Right lobe of liver (tissue), 4 donors: ENCODE data around the gene ZNF341.

ENCODE experiments used
- POLR2A ChIP-seq: fragments of 450-650 bp; IDR thresholded peaks from one replicate; pipeline ENCODE4 v1.6.1; 2017; ENCODE audit warnings: antibody characterized with exemption, mild to moderate bottlenecking
- TF ChIP-seq, protein P1 (sequence below), 4 donors: fragments of 200-600 bp in 3 of 4; fragments of 450-650 bp in 1 of 4; IDR thresholded peaks; one replicate each; pipeline versions ENCODE4 v1.5.1 to v1.8.0; 2016 to 2022; ENCODE audit warnings: antibody characterized with exemption in 4 of 4, mild to moderate bottlenecking in 2 of 4
- donor health status: DM: no; HTN: no; CAD: no.
- donor health status: DM: no; HTN: no; CAD: no.
- donor health status: DM: no; HTN: yes; CAD: no.

DNA sequence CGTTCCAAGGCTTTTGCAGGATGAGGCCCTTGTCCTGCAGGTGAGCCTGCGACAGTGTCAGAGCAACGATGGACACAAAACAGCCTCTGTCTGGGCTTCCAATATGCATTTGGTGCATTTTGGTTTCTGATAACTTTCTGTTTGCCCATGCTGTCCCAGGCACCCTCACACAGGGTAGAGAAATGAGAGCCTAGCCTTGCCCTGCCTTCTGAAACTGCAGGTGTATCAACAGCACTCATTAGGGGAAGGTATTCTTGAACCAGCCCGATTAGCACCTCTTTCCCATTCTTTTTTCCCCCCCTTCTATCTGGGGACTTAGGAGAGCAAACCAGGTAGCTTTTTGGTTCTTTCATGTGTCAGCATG is 109.6 kb downstream of the ZNF341 start:
- TF ChIP-seq, protein P1, sequence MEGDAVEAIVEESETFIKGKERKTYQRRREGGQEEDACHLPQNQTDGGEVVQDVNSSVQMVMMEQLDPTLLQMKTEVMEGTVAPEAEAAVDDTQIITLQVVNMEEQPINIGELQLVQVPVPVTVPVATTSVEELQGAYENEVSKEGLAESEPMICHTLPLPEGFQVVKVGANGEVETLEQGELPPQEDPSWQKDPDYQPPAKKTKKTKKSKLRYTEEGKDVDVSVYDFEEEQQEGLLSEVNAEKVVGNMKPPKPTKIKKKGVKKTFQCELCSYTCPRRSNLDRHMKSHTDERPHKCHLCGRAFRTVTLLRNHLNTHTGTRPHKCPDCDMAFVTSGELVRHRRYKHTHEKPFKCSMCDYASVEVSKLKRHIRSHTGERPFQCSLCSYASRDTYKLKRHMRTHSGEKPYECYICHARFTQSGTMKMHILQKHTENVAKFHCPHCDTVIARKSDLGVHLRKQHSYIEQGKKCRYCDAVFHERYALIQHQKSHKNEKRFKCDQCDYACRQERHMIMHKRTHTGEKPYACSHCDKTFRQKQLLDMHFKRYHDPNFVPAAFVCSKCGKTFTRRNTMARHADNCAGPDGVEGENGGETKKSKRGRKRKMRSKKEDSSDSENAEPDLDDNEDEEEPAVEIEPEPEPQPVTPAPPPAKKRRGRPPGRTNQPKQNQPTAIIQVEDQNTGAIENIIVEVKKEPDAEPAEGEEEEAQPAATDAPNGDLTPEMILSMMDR (IDR thresholded peaks at IDR 0.05), result no peak
- no peak for TF ChIP-seq POLR2A
